WTC11 (cell line): Measurements from ENCODE around the gene GPALPP1. TPM values are rescaled to one million over a fixed set of nuclear protein-coding genes. Genes with fewer than 3 reads are reported as not detected.

Source experiments
- ATAC-seq: fragments of 200-7000 bp; cut with Tn5 transposase; 2 replicates; pipeline ENCODE4 v1.10.0; 2021; ENCODE audit warnings: mild to moderate bottlenecking, moderate library complexity
- CTCF ChIA-PET: fragments of 300-600 bp; sonication (Branson Sonifier 250); formaldehyde crosslinking; loops from one replicate; lab custom pipeline; 2021; ENCODE audit warnings: antibody characterized with exemption; lab: Charles Lee
- POLR2A ChIA-PET: fragments of 350-600 bp; sonication (Branson Sonifier 250); formaldehyde crosslinking; loops from one replicate; lab custom pipeline; 2021; ENCODE audit warnings: antibody characterized with exemption; lab: Charles Lee
- DNase-seq: peaks from one replicate; pipeline ENCODE4 v3.0.0; 2021; ENCODE audit warnings: low spot score
- H3K27ac Mint-ChIP-seq: 2 replicates; pipeline ENCODE4 v1.8.0; 2021; ENCODE audit warnings: mixed read lengths
- H3K27me3 Mint-ChIP-seq: 2 replicates; pipeline ENCODE4 v1.8.0; 2021; ENCODE audit warnings: low read depth, mild to moderate bottlenecking, moderate library complexity, mixed read lengths
- H3K36me3 Mint-ChIP-seq: 2 replicates; pipeline ENCODE4 v1.8.0; 2021; ENCODE audit warnings: mixed read lengths
- H3K4me1 Mint-ChIP-seq: 2 replicates; pipeline ENCODE4 v1.8.0; 2022; ENCODE audit warnings: mixed read lengths
- H3K4me3 Mint-ChIP-seq: 2 replicates; pipeline ENCODE4 v1.8.0; 2021; ENCODE audit warnings: mild to moderate bottlenecking, moderate library complexity, mixed read lengths
- H3K9me3 Mint-ChIP-seq: 2 replicates; pipeline ENCODE4 v1.8.0; 2021; ENCODE audit warnings: mixed read lengths
- ELF4 ChIP-seq: sonication (generic); formaldehyde crosslinking; IDR thresholded peaks from 2 replicates; pipeline ENCODE4 v1.8.1; 2022; ENCODE audit warnings: low read depth, mild to moderate bottlenecking, moderate library complexity, missing genetic modification reagents
- ETV6 ChIP-seq: sonication (generic); formaldehyde crosslinking; IDR thresholded peaks from 2 replicates; pipeline ENCODE4 v1.8.1; 2022; ENCODE audit warnings: mild to moderate bottlenecking, missing genetic modification reagents
- GABPB1 ChIP-seq: sonication (generic); formaldehyde crosslinking; IDR thresholded peaks from 2 replicates; pipeline ENCODE4 v1.8.1; 2023; ENCODE audit warnings: mild to moderate bottlenecking, missing genetic modification reagents
- JUN ChIP-seq: sonication (generic); formaldehyde crosslinking; IDR thresholded peaks from 2 replicates; pipeline ENCODE4 v1.8.0; 2023; ENCODE audit warnings: mild to moderate bottlenecking, missing genetic modification reagents
- PRRX2 ChIP-seq: fragments of 250-450 bp; sonication (Bioruptor Pico); IDR thresholded peaks from 2 replicates; pipeline ENCODE4 v1.8.0; 2021; ENCODE audit warnings: mild to moderate bottlenecking
- RELA ChIP-seq: sonication (generic); formaldehyde crosslinking; IDR thresholded peaks from 2 replicates; pipeline ENCODE4 v1.8.1; 2022; ENCODE audit warnings: missing genetic modification reagents, mild to moderate bottlenecking, borderline replicate concordance
- SOX15 ChIP-seq: fragments of 250-450 bp; sonication (Bioruptor Pico); IDR thresholded peaks from 2 replicates; pipeline ENCODE4 v1.9.0; 2021; ENCODE audit warnings: mild to moderate bottlenecking
- ZNF219 ChIP-seq: sonication (generic); formaldehyde crosslinking; IDR thresholded peaks from 2 replicates; pipeline ENCODE4 v1.8.0; 2023; ENCODE audit warnings: missing genetic modification reagents, mild to moderate bottlenecking, borderline replicate concordance
- ZNF232 ChIP-seq: sonication (generic); formaldehyde crosslinking; IDR thresholded peaks from 2 replicates; pipeline ENCODE4 v1.8.0; 2022; ENCODE audit warnings: mild to moderate bottlenecking, missing genetic modification reagents
- total RNA-seq: library from RNA; stranded (reverse); gene quantifications from 3 replicates; pipeline ENCODE4 v1.2.3, GENCODE V29; 2021
- TF ChIP-seq, protein P1 (sequence below): sonication (generic); formaldehyde crosslinking; IDR thresholded peaks from 2 replicates; pipeline ENCODE4 v1.8.0; 2023; ENCODE audit warnings: mild to moderate bottlenecking, missing genetic modification reagents
- TF ChIP-seq, protein P2 (sequence below): sonication (generic); formaldehyde crosslinking; IDR thresholded peaks from 2 replicates; pipeline ENCODE4 v1.8.1; 2022; ENCODE audit warnings: low read depth, missing genetic modification reagents, borderline replicate concordance
- TF ChIP-seq, protein P3 (sequence below): sonication (generic); formaldehyde crosslinking; IDR thresholded peaks from 2 replicates; pipeline ENCODE4 v1.8.0; 2022; ENCODE audit warnings: mild to moderate bottlenecking, missing genetic modification reagents
- TF ChIP-seq, protein P4 (sequence below): sonication (generic); formaldehyde crosslinking; IDR thresholded peaks from 2 replicates; pipeline ENCODE4 v1.8.1; 2022; ENCODE audit warnings: missing genetic modification reagents, borderline replicate concordance
- TF ChIP-seq, protein P5 (sequence below): sonication (generic); formaldehyde crosslinking; IDR thresholded peaks from 2 replicates; pipeline ENCODE4 v1.8.0; 2022; ENCODE audit warnings: mild to moderate bottlenecking, missing genetic modification reagents
- TF ChIP-seq, protein P6 (sequence below): sonication (generic); formaldehyde crosslinking; conservative IDR thresholded peaks from 2 replicates; pipeline ENCODE4 v1.8.1; 2022; ENCODE audit warnings: mild to moderate bottlenecking, missing genetic modification reagents
- TF ChIP-seq, protein P7 (sequence below): sonication (generic); formaldehyde crosslinking; IDR thresholded peaks from 2 replicates; pipeline ENCODE4 v1.8.0; 2023; ENCODE audit warnings: missing genetic modification reagents, mild to moderate bottlenecking, borderline replicate concordance
- TF ChIP-seq, protein P8 (sequence below): sonication (generic); formaldehyde crosslinking; IDR thresholded peaks from 2 replicates; pipeline ENCODE4 v1.8.0; 2022; ENCODE audit warnings: mild to moderate bottlenecking, missing genetic modification reagents

The GPALPP1 gene
- total RNA-seq, 1 experiment from 2014 or later, result 28.9 TPM

DNA sequence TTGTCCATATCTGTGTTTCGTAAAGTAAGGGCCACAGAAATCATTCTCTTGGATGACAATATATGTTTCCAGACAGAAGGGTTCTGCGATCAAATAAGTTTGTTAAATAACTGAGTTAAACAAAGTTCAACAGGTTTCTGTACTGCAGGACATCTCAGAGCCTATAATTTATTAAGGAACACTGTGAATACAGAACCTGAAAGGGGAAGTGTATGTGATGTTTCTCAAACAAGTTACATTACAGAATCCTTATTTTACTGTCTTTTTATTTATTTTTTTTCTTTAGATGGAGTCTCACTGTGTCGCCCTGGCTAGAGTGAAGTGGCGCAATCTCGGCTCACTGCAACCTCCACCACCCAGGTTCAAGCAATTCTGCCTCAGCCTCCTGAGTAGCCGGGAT is 75.6 kb downstream of the GPALPP1 start (continued):
- TF ChIP-seq, protein P1, sequence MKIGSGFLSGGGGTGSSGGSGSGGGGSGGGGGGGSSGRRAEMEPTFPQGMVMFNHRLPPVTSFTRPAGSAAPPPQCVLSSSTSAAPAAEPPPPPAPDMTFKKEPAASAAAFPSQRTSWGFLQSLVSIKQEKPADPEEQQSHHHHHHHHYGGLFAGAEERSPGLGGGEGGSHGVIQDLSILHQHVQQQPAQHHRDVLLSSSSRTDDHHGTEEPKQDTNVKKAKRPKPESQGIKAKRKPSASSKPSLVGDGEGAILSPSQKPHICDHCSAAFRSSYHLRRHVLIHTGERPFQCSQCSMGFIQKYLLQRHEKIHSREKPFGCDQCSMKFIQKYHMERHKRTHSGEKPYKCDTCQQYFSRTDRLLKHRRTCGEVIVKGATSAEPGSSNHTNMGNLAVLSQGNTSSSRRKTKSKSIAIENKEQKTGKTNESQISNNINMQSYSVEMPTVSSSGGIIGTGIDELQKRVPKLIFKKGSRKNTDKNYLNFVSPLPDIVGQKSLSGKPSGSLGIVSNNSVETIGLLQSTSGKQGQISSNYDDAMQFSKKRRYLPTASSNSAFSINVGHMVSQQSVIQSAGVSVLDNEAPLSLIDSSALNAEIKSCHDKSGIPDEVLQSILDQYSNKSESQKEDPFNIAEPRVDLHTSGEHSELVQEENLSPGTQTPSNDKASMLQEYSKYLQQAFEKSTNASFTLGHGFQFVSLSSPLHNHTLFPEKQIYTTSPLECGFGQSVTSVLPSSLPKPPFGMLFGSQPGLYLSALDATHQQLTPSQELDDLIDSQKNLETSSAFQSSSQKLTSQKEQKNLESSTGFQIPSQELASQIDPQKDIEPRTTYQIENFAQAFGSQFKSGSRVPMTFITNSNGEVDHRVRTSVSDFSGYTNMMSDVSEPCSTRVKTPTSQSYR (CRISPR knock-in tag), result no peak
- TF ChIP-seq GABPB1 (CRISPR knock-in tag), result no peak
- TF ChIP-seq, protein P2, sequence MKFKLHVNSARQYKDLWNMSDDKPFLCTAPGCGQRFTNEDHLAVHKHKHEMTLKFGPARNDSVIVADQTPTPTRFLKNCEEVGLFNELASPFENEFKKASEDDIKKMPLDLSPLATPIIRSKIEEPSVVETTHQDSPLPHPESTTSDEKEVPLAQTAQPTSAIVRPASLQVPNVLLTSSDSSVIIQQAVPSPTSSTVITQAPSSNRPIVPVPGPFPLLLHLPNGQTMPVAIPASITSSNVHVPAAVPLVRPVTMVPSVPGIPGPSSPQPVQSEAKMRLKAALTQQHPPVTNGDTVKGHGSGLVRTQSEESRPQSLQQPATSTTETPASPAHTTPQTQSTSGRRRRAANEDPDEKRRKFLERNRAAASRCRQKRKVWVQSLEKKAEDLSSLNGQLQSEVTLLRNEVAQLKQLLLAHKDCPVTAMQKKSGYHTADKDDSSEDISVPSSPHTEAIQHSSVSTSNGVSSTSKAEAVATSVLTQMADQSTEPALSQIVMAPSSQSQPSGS (CRISPR knock-in tag), result no peak
- TF ChIP-seq RELA (CRISPR knock-in tag), result no peak
- TF ChIP-seq ETV6, result no peak
- no peak for TF ChIP-seq SOX15 (CRISPR knock-in tag)
- TF ChIP-seq, protein P3, sequence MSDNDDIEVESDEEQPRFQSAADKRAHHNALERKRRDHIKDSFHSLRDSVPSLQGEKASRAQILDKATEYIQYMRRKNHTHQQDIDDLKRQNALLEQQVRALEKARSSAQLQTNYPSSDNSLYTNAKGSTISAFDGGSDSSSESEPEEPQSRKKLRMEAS (CRISPR knock-in tag), result no peak
- TF ChIP-seq, protein P4, sequence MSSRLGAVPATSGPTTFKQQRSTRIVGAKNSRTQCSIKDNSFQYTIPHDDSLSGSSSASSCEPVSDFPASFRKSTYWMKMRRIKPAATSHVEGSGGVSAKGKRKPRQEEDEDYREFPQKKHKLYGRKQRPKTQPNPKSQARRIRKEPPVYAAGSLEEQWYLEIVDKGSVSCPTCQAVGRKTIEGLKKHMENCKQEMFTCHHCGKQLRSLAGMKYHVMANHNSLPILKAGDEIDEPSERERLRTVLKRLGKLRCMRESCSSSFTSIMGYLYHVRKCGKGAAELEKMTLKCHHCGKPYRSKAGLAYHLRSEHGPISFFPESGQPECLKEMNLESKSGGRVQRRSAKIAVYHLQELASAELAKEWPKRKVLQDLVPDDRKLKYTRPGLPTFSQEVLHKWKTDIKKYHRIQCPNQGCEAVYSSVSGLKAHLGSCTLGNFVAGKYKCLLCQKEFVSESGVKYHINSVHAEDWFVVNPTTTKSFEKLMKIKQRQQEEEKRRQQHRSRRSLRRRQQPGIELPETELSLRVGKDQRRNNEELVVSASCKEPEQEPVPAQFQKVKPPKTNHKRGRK, result no peak
- TF ChIP-seq, protein P5, sequence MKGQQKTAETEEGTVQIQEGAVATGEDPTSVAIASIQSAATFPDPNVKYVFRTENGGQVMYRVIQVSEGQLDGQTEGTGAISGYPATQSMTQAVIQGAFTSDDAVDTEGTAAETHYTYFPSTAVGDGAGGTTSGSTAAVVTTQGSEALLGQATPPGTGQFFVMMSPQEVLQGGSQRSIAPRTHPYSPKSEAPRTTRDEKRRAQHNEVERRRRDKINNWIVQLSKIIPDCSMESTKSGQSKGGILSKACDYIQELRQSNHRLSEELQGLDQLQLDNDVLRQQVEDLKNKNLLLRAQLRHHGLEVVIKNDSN (CRISPR knock-in tag), result no peak
- TF ChIP-seq, protein P6, sequence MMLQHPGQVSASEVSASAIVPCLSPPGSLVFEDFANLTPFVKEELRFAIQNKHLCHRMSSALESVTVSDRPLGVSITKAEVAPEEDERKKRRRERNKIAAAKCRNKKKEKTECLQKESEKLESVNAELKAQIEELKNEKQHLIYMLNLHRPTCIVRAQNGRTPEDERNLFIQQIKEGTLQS (CRISPR knock-in tag), result no peak

DNA sequence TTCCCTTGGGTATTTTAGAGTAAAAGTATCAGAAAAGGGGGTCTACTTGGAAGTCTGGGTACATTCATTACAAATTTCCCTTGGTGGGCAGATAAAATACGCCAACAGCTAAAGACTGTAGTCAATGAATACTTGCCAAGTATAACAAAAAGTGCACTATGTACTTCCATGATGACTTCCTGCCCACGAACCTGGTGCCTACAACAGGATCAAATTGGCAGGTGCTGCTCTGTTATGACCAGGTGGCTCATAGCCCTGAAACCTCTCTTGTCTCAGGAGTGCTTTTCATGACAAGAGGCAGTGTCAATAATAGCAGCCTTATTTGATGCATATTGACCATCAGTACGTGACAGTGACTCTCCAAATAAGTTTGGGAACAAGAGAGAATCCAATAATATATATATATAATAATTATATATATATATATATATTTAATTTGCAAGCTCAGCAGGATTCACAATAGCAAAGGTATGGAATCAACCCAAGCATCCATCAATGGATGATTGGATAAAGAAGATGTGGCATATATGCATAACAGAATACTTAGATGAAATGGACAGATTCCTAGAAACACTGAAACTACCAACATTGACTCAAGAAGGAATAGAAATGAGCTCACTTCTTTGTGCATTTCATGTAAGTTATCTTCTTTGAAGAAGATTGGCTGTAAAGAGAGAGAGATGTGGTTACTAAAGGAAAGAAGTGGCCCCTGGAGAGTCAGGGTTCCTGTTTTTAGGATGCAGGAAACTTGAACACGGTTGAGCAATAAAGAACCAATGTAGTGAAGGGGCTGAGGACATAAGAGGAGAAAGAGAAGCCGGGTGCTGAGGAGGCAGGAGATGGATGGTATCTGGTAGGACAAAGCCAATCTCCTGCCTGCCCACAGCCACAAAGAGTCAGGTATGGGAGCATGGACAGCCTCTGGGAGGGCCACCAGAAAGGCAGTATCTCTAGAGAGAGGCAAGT is 79.0 kb downstream of the GPALPP1 start:
- ChIA-PET POLR2A (no interaction called here), CTCF (no interaction called here)
- H3K27me3 Mint-ChIP-seq, result no peaks in the 10 kb centered on the region
- H3K4me3 Mint-ChIP-seq, result no peak overlapping the region
- H3K36me3 Mint-ChIP-seq, result no peaks in the 10 kb centered on the region
- DNase-seq (no peak), ATAC-seq (no peak)
- no peak overlapping the region for H3K27ac Mint-ChIP-seq
- H3K9me3 Mint-ChIP-seq, result no peaks in the 10 kb centered on the region
- H3K4me1 Mint-ChIP-seq, result no peaks in the 10 kb centered on the region
- TF ChIP-seq PRRX2 (CRISPR knock-in tag) (no peak), JUN (CRISPR knock-in tag) (no peak), ZNF232 (CRISPR knock-in tag) (no peak), ELF4 (no peak), ZNF219 (CRISPR knock-in tag) (no peak)
- TF ChIP-seq, protein P7, sequence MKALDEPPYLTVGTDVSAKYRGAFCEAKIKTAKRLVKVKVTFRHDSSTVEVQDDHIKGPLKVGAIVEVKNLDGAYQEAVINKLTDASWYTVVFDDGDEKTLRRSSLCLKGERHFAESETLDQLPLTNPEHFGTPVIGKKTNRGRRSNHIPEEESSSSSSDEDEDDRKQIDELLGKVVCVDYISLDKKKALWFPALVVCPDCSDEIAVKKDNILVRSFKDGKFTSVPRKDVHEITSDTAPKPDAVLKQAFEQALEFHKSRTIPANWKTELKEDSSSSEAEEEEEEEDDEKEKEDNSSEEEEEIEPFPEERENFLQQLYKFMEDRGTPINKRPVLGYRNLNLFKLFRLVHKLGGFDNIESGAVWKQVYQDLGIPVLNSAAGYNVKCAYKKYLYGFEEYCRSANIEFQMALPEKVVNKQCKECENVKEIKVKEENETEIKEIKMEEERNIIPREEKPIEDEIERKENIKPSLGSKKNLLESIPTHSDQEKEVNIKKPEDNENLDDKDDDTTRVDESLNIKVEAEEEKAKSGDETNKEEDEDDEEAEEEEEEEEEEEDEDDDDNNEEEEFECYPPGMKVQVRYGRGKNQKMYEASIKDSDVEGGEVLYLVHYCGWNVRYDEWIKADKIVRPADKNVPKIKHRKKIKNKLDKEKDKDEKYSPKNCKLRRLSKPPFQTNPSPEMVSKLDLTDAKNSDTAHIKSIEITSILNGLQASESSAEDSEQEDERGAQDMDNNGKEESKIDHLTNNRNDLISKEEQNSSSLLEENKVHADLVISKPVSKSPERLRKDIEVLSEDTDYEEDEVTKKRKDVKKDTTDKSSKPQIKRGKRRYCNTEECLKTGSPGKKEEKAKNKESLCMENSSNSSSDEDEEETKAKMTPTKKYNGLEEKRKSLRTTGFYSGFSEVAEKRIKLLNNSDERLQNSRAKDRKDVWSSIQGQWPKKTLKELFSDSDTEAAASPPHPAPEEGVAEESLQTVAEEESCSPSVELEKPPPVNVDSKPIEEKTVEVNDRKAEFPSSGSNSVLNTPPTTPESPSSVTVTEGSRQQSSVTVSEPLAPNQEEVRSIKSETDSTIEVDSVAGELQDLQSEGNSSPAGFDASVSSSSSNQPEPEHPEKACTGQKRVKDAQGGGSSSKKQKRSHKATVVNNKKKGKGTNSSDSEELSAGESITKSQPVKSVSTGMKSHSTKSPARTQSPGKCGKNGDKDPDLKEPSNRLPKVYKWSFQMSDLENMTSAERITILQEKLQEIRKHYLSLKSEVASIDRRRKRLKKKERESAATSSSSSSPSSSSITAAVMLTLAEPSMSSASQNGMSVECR, result no peak
- TF ChIP-seq, protein P8, sequence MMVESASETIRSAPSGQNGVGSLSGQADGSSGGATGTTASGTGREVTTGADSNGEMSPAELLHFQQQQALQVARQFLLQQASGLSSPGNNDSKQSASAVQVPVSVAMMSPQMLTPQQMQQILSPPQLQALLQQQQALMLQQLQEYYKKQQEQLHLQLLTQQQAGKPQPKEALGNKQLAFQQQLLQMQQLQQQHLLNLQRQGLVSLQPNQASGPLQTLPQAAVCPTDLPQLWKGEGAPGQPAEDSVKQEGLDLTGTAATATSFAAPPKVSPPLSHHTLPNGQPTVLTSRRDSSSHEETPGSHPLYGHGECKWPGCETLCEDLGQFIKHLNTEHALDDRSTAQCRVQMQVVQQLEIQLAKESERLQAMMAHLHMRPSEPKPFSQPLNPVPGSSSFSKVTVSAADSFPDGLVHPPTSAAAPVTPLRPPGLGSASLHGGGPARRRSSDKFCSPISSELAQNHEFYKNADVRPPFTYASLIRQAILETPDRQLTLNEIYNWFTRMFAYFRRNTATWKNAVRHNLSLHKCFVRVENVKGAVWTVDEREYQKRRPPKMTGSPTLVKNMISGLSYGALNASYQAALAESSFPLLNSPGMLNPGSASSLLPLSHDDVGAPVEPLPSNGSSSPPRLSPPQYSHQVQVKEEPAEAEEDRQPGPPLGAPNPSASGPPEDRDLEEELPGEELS, result no peak
- TF ChIP-seq, protein P4, result no peak
